PFSK-1 (cell line): ENCODE measurements around the gene EEFSEC.

Experiments
- REST ChIP-seq, 2 experiments: IDR thresholded peaks; 2 replicates each; pipeline versions ENCODE4 v1.6.1 to v1.8.0; 2011 to 2012; ENCODE audit warnings: low read depth in 2 of 2, low read length in 2 of 2, control low read depth in 1 of 2, inconsistent platforms in 1 of 2, mild to moderate bottlenecking in 1 of 2, moderate library complexity in 1 of 2; ENCODE audit not compliant: insufficient read depth in 1 of 2
- SIN3A ChIP-seq: IDR thresholded peaks from 2 replicates; pipeline ENCODE4 v1.6.1; 2012; ENCODE audit warnings: mild to moderate bottlenecking, low read length, moderate library complexity, borderline replicate concordance; ENCODE audit not compliant: insufficient read depth
- TAF1 ChIP-seq: IDR thresholded peaks from 2 replicates; pipeline ENCODE4 v1.6.1; 2012; ENCODE audit warnings: low read length, control low read depth, borderline replicate concordance; ENCODE audit not compliant: insufficient read depth

DNA sequence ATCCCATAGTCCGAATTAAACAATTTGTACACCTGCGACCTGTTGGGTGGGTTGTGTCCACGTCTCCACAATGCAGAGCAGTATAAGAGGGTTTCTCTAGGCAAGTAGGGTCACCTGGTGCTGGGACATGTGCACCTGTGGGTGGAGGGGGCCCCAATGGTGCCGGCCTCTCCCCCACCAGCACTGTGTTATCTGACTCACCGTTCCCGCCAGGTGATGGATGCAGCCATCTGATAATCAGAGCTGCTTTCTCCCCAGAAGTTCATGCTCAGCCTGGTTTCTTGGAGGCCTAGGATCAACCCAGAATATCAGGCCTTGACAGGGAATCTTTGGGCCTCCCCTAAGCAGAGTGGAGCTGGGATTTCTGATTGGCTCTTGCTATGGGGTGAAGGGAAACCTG is 227.4 kb downstream of the EEFSEC start:
- TF ChIP-seq REST (IDR thresholded peaks at IDR 0.05; ENCODE audit: insufficient read depth in 1 of 2, low read depth in 2 of 2, low read length in 2 of 2) (no peak), SIN3A (no peak), TAF1 (no peak)
